GM12878 (cell line): ENCODE results near the gene DAGLA. TPM values are rescaled to one million over a fixed set of nuclear protein-coding genes. Genes with fewer than 3 reads are reported as not detected.

Source experiments
- ATAC-seq: fragments of 200-7000 bp; cut with Tn5 transposase; 3 replicates; pipeline ENCODE4 v1.9.1; 2020; ENCODE audit warnings: mild to moderate bottlenecking, moderate library complexity
- BruUV-seq: library from RNA; stranded (reverse); fragments of 400-500 nt; replicated peaks from 2 replicates; lab custom pipeline; 2021; lab: Mats Ljungman, UMichigan
- CTCF ChIA-PET: fragments of 300-600 bp; sonication (Branson Sonifier 250); formaldehyde crosslinking; extraction: SDS; loops from one replicate; lab custom pipeline; 2021; ENCODE audit warnings: inconsistent platforms; lab: Yijun Ruan, JAX
- POLR2A ChIA-PET: fragments of 350-600 bp; formaldehyde crosslinking; extraction: SDS; loops from one replicate; lab custom pipeline; 2021; ENCODE audit warnings: inconsistent platforms; lab: Charles Lee
- RAD21 ChIA-PET: fragments of 300-600 bp; sonication (Branson Sonifier 250); formaldehyde crosslinking; loops from one replicate; lab custom pipeline; 2023; ENCODE audit warnings: antibody characterized with exemption; ENCODE audit not compliant: unreplicated experiment; lab: Charles Lee
- SMC1A ChIA-PET: fragments of 300-600 bp; sonication (Branson Sonifier 250); formaldehyde crosslinking; loops from one replicate; lab custom pipeline; 2023; ENCODE audit not compliant: unreplicated experiment, uncharacterized antibody; lab: Charles Lee
- DNase-seq: peaks from one replicate; pipeline ENCODE4 v3.0.0-alpha.2; 2011; ENCODE audit warnings: low read depth, low spot score
- FAIRE-seq: peaks from 3 replicates; lab custom pipeline; 2011; peaks lifted over from hg19 to GRCh38; lab: Jason Lieb, UNC
- H2AFZ ChIP-seq: 2 replicates; pipeline ENCODE4 v1.6.0; 2011; ENCODE audit warnings: low read depth, low read length, control low read depth; ENCODE audit not compliant: control insufficient read depth
- H3K27ac ChIP-seq: 2 replicates; pipeline ENCODE4 v1.5.1; 2011; ENCODE audit warnings: control low read depth; ENCODE audit not compliant: control insufficient read depth, insufficient read depth
- H3K27me3 ChIP-seq, 2 experiments: replicated peaks in 1 of 2; 2 replicates each; pipeline versions ENCODE4 v1.6.0 to v1.6.1; 2011; ENCODE audit warnings: low read length in 1 of 2; ENCODE audit not compliant: control insufficient read depth in 2 of 2, insufficient read depth in 2 of 2
- H3K36me3 ChIP-seq, 2 experiments: 2 replicates each; pipeline ENCODE4 v1.5.1; 2011; ENCODE audit warnings: low read length in 1 of 2; ENCODE audit not compliant: control insufficient read depth in 2 of 2, insufficient read depth in 2 of 2
- H3K4me1 ChIP-seq: 2 replicates; pipeline ENCODE4 v1.6.1; 2011; ENCODE audit warnings: mild to moderate bottlenecking, low read length, moderate library complexity, mixed read lengths; ENCODE audit not compliant: control insufficient read depth, insufficient read depth
- H3K4me2 ChIP-seq: 2 replicates; pipeline ENCODE4 v1.6.0; 2011; ENCODE audit warnings: control low read depth; ENCODE audit not compliant: control insufficient read depth, insufficient read depth
- H3K4me3 ChIP-seq: fragments of 200-600 bp; sonication (generic); 2 replicates; pipeline ENCODE4 v1.5.1; 2016
- H3K79me2 ChIP-seq: 2 replicates; pipeline ENCODE4 v1.6.0; 2011; ENCODE audit warnings: low read length; ENCODE audit not compliant: control insufficient read depth, insufficient read depth
- H3K9ac ChIP-seq: 2 replicates; pipeline ENCODE4 v1.8.0; 2011; ENCODE audit warnings: low read length, control low read depth, mixed read lengths; ENCODE audit not compliant: control insufficient read depth, insufficient read depth
- H3K9me3 ChIP-seq: replicated peaks from 3 replicates; pipeline ENCODE4 v1.5.1; 2011; ENCODE audit warnings: mild to moderate bottlenecking, low read length; ENCODE audit not compliant: control insufficient read depth, insufficient read depth
- H4K20me1 ChIP-seq: 2 replicates; pipeline ENCODE4 v1.6.0; 2011; ENCODE audit not compliant: control insufficient read depth, insufficient read depth
- ATF7 ChIP-seq: fragments of 450-650 bp; IDR thresholded peaks from 2 replicates; pipeline ENCODE4 v1.6.1; 2016; ENCODE audit warnings: low read depth, mild to moderate bottlenecking
- CBFB ChIP-seq: IDR thresholded peaks from 2 replicates; pipeline ENCODE4 v1.6.1; 2016; ENCODE audit warnings: antibody characterized with exemption, low read depth
- E2F8 ChIP-seq: fragments of 450-650 bp; IDR thresholded peaks from 2 replicates; pipeline ENCODE4 v1.6.1; 2018; ENCODE audit warnings: mild to moderate bottlenecking, low read depth, moderate library complexity; ENCODE audit not compliant: partially characterized antibody
- EED ChIP-seq: sonication (generic); IDR thresholded peaks from 2 replicates; pipeline ENCODE4 v1.6.1; 2016; ENCODE audit warnings: antibody characterized with exemption, low read depth
- GABPA ChIP-seq: IDR thresholded peaks from 2 replicates; pipeline ENCODE4 v1.6.1; 2014; ENCODE audit warnings: antibody characterized with exemption, low read depth, mild to moderate bottlenecking, inconsistent platforms
- HCFC1 ChIP-seq: fragments of 150-350 bp; IDR thresholded peaks from 2 replicates; pipeline ENCODE4 v1.6.1; 2014; ENCODE audit warnings: low read length
- IRF5 ChIP-seq: fragments of 450-650 bp; IDR thresholded peaks from 2 replicates; pipeline ENCODE4 v1.6.1; 2017; ENCODE audit warnings: borderline replicate concordance
- KLF5 ChIP-seq: fragments of 450-650 bp; IDR thresholded peaks from 2 replicates; pipeline ENCODE4 v1.6.1; 2014; ENCODE audit warnings: mild to moderate bottlenecking; ENCODE audit not compliant: partially characterized antibody
- MTA3 ChIP-seq: IDR thresholded peaks from 2 replicates; pipeline ENCODE4 v1.6.1; 2012; ENCODE audit warnings: low read length, inconsistent platforms, borderline replicate concordance
- NBN ChIP-seq: fragments of 450-650 bp; IDR thresholded peaks from 2 replicates; pipeline ENCODE4 v1.6.1; 2016
- PML ChIP-seq: IDR thresholded peaks from 2 replicates; pipeline ENCODE4 v1.6.1; 2012; ENCODE audit warnings: low read length, inconsistent platforms
- POLR2AphosphoS5 ChIP-seq: IDR thresholded peaks from 2 replicates; pipeline ENCODE4 v1.6.1; 2011; ENCODE audit warnings: mild to moderate bottlenecking, low read length, inconsistent platforms
- RAD51 ChIP-seq: fragments of 450-650 bp; IDR thresholded peaks from 2 replicates; pipeline ENCODE4 v1.6.1; 2016; ENCODE audit warnings: moderate library complexity, mild to moderate bottlenecking, inconsistent platforms
- RFX5 ChIP-seq: IDR thresholded peaks from 2 replicates; pipeline ENCODE4 v1.6.1; 2011; ENCODE audit warnings: low read depth, low read length, improper control_type of control experiment
- SIN3A ChIP-seq: IDR thresholded peaks from 2 replicates; pipeline ENCODE4 v1.6.1; 2012; ENCODE audit warnings: low read depth, low read length, improper control_type of control experiment
- TAF1 ChIP-seq: IDR thresholded peaks from 2 replicates; pipeline ENCODE4 v1.6.1; 2011; ENCODE audit warnings: mild to moderate bottlenecking, low read depth, low read length, borderline replicate concordance
- TCF12 ChIP-seq: IDR thresholded peaks from 2 replicates; pipeline ENCODE4 v1.6.1; 2011; ENCODE audit warnings: low read depth, mild to moderate bottlenecking, low read length
- ZNF622 ChIP-seq: fragments of 450-650 bp; IDR thresholded peaks from 2 replicates; pipeline ENCODE4 v1.6.1; 2017; ENCODE audit warnings: mild to moderate bottlenecking, inconsistent platforms
- WGBS: methylation state at CpG from one replicate; pipeline ENCODE4 v1.1.6; 2016; ENCODE audit warnings: low lambda C conversion rate; ENCODE audit not compliant: insufficient replicate concordance, insufficient coverage; ENCODE audit errors: missing lambda C conversion rate; 5-methylcytosine and 5-hydroxymethylcytosine counted together
- in situ Hi-C: fragments of 300-500 bp; cut with MboI; formaldehyde crosslinking; loops from 9 replicates; pipeline ENCODE4 v1.14.3; 2018; ENCODE audit warnings: mixed read lengths
- intact Hi-C: fragments of 100-400 bp; cut with micrococcal nuclease; formaldehyde crosslinking; loops from one replicate; pipeline ENCODE4 v1.14.2; 2022; ENCODE audit not compliant: unreplicated experiment
- polyA plus RNA-seq, 11 experiments: library from polyadenylated mRNA; depleted of rRNA in 4 of 11; unstranded in 6 of 11; stranded (reverse) in 5 of 11; fragments of >200 nt; fragmentation: Nextera tagmentation in 4 of 11; fragmentation: Illumina TruSeq in 1 of 11; extraction: Ambion mirVana in 4 of 11; extraction: Trizol in 1 of 11; gene quantifications; 1 replicate in 1 of 11; 2 replicates in 10 of 11; pipeline versions ENCODE4 v1.2.1 to v1.2.3, GENCODE V29; 2011 to 2016; ENCODE audit warnings: inconsistent platforms in 2 of 11, missing spikeins in 2 of 11, low read depth in 1 of 11
- total RNA-seq, 4 experiments: library from RNA; depleted of rRNA in 3 of 4; stranded (reverse); fragments of >200 nt in 3 of 4; fragmentation: Illumina TruSeq in 1 of 4; extraction: Trizol in 1 of 4; gene quantifications; 2 replicates each; pipeline versions ENCODE4 v1.2.1 to v1.2.3, GENCODE V29; 2013 to 2021

Gene DAGLA
- total and polyA plus RNA-seq, 10 of the 15 experiments (the other 5 are each of a cell fraction or from before 2014, with no cell fraction given), result 0.05 TPM; not detected in 9

DNA sequence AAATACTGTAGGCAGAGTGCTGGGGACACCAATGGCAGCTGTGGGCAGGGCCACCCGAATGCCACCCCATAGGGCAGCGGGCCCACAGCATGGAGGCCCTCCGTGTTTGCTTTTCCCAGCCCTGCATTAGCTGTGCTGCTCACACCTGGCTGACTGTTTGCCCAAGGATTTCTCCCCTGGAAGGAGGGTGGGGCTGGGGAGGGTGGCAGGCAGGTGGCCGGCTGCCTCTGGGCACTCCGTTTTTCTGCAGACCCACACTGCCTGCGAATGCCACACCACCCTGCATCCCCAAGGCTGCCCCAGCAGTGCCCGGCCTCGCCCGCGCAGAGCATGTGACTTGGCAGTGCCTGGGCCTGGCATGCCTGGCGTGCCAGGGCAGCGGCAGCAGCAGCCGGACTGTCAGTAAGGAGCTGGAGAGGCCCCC, 19.6 kb downstream of the DAGLA start:
- H3K9ac ChIP-seq, result no peak overlapping the region
- H3K36me3 ChIP-seq, result no peaks in the 10 kb centered on the region
- no peaks in the 10 kb centered on the region for H3K79me2 ChIP-seq
- intact Hi-C loops, result no loop called here
- WGBS, result 66% methylated on average over 11 of the region's 13 CpGs
- DNase-seq, result no peak
- H3K4me2 ChIP-seq, result no peak overlapping the region
- H3K27me3 ChIP-seq, result peaks cover 0 to 2% of the 10 kb centered on the region in 2 experiments; a peak in 2 of 4 replicates
- CTCF ChIA-PET, result no interaction called here
- TF ChIP-seq GABPA, result no peak
- no peak for TF ChIP-seq KLF5
- no peak for TF ChIP-seq POLR2AphosphoS5
- no peak for TF ChIP-seq PML
- TF ChIP-seq CBFB, result no peak
- TF ChIP-seq NBN, result no peak
- TF ChIP-seq ZNF622, result no peak
- no peak for TF ChIP-seq TCF12
- TF ChIP-seq, all 136 proteins: peak for 0
- Histone ChIP-seq H2AFZ (no peak overlapping the region), H3K4me3 (no peak overlapping the region), H3K4me1 (peaks cover 6% of the 10 kb centered on the region), H3K9me3 (no peaks in the 10 kb centered on the region), H4K20me1 (no peaks in the 10 kb centered on the region), H3K27ac (no peak overlapping the region)
- FAIRE-seq (no peak), ATAC-seq (no peak)
- in situ Hi-C loops, result no loop called here
- ChIA-PET POLR2A (no interaction called here), SMC1A (no interaction called here), RAD21 (no interaction called here)
- BruUV-seq, result no TSS peak

GRCh38 chr11:61700212-61700611, 20.0 kb downstream of the DAGLA start:
- Histone ChIP-seq H3K9me3 (no peaks in the 10 kb centered on the region), H3K27me3 (no peaks in the 10 kb centered on the region; a peak in 2 of 4 replicates), H3K9ac (no peak overlapping the region), H3K4me1 (peaks cover 6% of the 10 kb centered on the region), H3K79me2 (no peaks in the 10 kb centered on the region), H3K27ac (no peak overlapping the region), H2AFZ (no peak overlapping the region), H3K36me3 (no peaks in the 10 kb centered on the region), H3K4me2 (no peak overlapping the region), H3K4me3 (no peak overlapping the region), H4K20me1 (no peaks in the 10 kb centered on the region)
- 38% methylated on average over 5 of the region's 5 CpGs for WGBS
- ATAC-seq (no peak), FAIRE-seq (no peak), DNase-seq (no peak)
- ChIA-PET POLR2A (no interaction called here), CTCF (no interaction called here), SMC1A (no interaction called here), RAD21 (no interaction called here)
- in situ Hi-C loops (no loop called here), intact Hi-C loops (no loop called here)
- no TSS peak for BruUV-seq
- TF ChIP-seq IRF5 (no peak), RAD51 (no peak), E2F8 (no peak), ATF7 (no peak), HCFC1 (no peak), EED (no peak), TAF1 (no peak), MTA3 (no peak), RFX5 (no peak), SIN3A (no peak)
